Upper lobe of left lung (tissue), 6 donors: ENCODE results near the gene TSPYL4. TPM values are rescaled to one million over a fixed set of nuclear protein-coding genes. Genes with fewer than 3 reads are reported as not detected.

Source experiments
- ATAC-seq, 2 donors: fragments of 200-7000 bp; cut with Tn5 transposase; one replicate each; pipeline ENCODE4 v1.9.1; 2022; ENCODE audit warnings: mild to moderate bottlenecking in 2 of 2, moderate library complexity in 2 of 2; ENCODE audit not compliant: low FRiP score in 2 of 2
- DNase-seq, 2 donors: peaks; one replicate each; pipeline ENCODE4 v3.0.0-alpha.2; 2019 to 2020
- H3K27ac ChIP-seq, 4 donors: fragments of 200-600 bp; sonication (generic); one replicate each; pipeline ENCODE4 v1.5.1; 2016 to 2019
- H3K27me3 ChIP-seq, 4 donors: fragments of 200-600 bp; sonication (generic); one replicate each; pipeline ENCODE4 v1.5.1; 2017 to 2019
- H3K36me3 ChIP-seq, 4 donors: fragments of 200-600 bp; sonication (generic); one replicate each; pipeline ENCODE4 v1.5.1; 2016 to 2019
- H3K4me1 ChIP-seq, 4 donors: fragments of 200-600 bp; sonication (generic); one replicate each; pipeline ENCODE4 v1.5.1; 2018 to 2019
- H3K4me3 ChIP-seq, 4 donors: fragments of 200-600 bp; sonication (generic); one replicate each; pipeline ENCODE4 v1.5.1; 2017 to 2019; ENCODE audit warnings: mild to moderate bottlenecking in 2 of 4, moderate library complexity in 1 of 4
- H3K9me3 ChIP-seq, 4 donors: fragments of 200-600 bp; sonication (generic); one replicate each; pipeline ENCODE4 v1.5.1; 2018 to 2019
- EP300 ChIP-seq, 4 donors: sonication (generic); formaldehyde crosslinking; IDR thresholded peaks; one replicate each; pipeline ENCODE4 v1.5.1; 2017; ENCODE audit warnings: antibody characterized with exemption in 4 of 4, control low read depth in 2 of 4
- POLR2A ChIP-seq, 4 donors: fragments of 450-650 bp; IDR thresholded peaks; one replicate each; pipeline ENCODE4 v1.5.1; 2016 to 2017; ENCODE audit warnings: antibody characterized with exemption in 4 of 4, mild to moderate bottlenecking in 2 of 4
- POLR2AphosphoS5 ChIP-seq, 2 donors: sonication (generic); formaldehyde crosslinking; IDR thresholded peaks; one replicate each; pipeline ENCODE4 v1.5.1; 2017; ENCODE audit warnings: antibody characterized with exemption in 2 of 2
- WGBS, 2 donors: methylation state at CpG; one replicate each; pipeline ENCODE4 v1.1.5; 2017 to 2018; 5-methylcytosine and 5-hydroxymethylcytosine counted together
- total RNA-seq, 6 donors: library from RNA; depleted of rRNA in 4 of 6; stranded (reverse); fragments of >200 nt in 4 of 6; gene quantifications; one replicate each; pipeline versions ENCODE4 v1.1.0 to v1.2.1, GENCODE V29; 2016 to 2021
- TF ChIP-seq, protein P1 (sequence below), 6 experiments: fragments of 450-650 bp in 4 of 6; fragments of 200-600 bp in 2 of 6; sonication (generic) in 2 of 6; IDR thresholded peaks; one replicate each; pipeline ENCODE4 v1.5.1; 2016 to 2019; ENCODE audit warnings: antibody characterized with exemption in 6 of 6
- donor health status: DM: no; HTN: no; CAD: no; lungs with moderate emphysema.
- donor health status: DM: no; HTN: yes; CAD: no; lungs with severe emphysema.

TSPYL4 gene
- total RNA-seq, 6 donors from 2014 or later, result 4.4 to 13.0 (median 9.4) TPM

DNA sequence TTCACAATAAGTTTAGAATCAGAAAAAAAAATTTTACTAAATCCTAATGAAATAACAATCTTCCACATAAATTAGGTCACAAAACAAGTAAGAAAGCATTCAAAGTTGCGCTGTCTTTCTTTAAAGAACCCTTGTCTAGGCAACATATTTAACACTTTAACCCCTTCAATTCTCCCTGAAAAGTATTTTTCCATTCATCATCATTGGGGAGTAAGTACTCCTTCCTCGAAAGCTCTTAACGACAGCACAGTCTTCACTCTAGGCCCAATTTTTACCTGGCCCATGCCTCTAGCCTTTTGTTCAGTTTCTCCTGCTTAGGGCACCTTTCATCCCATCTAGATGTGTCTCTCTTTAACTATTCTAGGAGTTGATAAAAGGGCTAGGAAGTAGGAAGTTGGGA, 23.2 kb upstream of the TSPYL4 start:
- no peaks in the 10 kb centered on the region for H3K27me3 ChIP-seq
- DNase-seq (no peak), ATAC-seq (no peak)
- peak overlapping the region in 2 of 4 donors; percentile 62 to 99 for H3K27ac ChIP-seq
- peak overlapping the region; percentile 5 to 92 (median 80) for H3K4me3 ChIP-seq
- no peaks in the 10 kb centered on the region for H3K9me3 ChIP-seq
- H3K4me1 ChIP-seq, result peaks cover 48 to 54% (median 49%) of the 10 kb centered on the region in 4 donors
- WGBS, 2 donors, result 20 to 22% methylated on average over 3 of the region's 3 CpGs
- H3K36me3 ChIP-seq, result peaks cover 0 to 24% (median 5%) of the 10 kb centered on the region in 4 donors
- TF ChIP-seq POLR2AphosphoS5 (IDR thresholded peaks at IDR 0.05), result no peak

DNA sequence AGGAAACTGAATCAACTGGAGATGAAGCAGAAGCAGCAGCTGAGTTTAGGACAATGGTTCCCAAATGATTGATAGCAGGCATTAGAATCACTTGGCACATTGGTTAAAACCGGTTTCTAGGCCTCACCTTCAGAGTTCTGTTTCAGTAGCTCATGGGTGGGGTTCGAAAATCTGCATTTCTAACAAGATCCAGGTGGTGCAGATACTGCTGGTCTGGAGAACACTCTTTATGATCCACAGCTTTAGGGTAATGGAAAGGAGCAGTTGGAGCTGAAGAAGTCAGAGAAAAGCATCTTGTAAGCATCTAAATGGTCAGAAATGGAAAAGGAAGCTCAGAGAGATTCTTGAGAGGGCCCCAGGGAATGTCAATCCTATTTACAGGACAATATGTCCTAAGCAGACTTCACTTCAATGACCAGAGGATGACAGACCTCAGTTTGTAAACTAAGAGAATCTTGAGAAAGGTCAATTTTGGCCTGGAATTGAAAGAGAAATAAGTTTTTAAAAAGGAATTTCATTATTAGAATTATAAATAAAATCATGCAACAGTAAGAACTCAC, 17.4 kb upstream of the TSPYL4 start:
- 72 to 76% methylated on average over 2 of the region's 2 CpGs for WGBS, 2 donors
- ATAC-seq, result no peak

DNA sequence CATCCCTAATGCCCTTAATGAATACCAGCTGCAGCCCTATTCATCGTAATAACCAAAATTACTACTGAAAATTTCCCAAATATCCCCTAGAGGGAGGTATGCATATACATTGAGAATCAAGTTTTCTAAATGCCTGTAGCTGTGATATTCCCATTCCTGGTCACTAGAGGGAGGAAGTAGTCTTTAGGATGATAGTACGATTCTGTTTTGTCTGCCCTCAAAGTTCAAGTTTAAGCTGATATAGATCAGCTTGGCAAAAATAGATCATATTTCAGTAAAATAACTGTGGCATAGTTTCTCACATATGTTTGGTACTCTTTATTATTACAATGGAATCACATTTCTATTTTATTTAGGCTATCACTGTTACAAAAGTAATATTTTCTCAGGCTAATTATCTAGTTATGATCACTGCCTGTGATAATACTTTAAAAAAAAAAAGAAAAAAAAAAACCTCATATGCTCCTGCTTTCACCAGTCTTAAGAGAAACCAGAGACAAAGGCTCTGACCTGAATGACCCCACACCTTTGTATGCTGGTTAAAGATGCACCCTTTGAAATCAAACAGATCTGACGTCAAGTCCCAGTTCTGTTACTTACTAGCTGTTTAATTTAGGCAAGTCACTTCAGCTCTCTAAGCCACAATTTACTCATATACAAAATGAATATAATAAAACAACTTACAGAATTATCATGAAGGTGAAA, 14.9 kb upstream of the TSPYL4 start:
- Histone ChIP-seq H3K27me3 (no peaks in the 10 kb centered on the region), H3K4me1 (no peaks in the 10 kb centered on the region), H3K9me3 (no peaks in the 10 kb centered on the region), H3K36me3 (peaks cover 0 to 13% (median 3%) of the 10 kb centered on the region in 4 donors), H3K4me3 (no peak overlapping the region), H3K27ac (no peak overlapping the region)
- TF ChIP-seq, protein P1, sequence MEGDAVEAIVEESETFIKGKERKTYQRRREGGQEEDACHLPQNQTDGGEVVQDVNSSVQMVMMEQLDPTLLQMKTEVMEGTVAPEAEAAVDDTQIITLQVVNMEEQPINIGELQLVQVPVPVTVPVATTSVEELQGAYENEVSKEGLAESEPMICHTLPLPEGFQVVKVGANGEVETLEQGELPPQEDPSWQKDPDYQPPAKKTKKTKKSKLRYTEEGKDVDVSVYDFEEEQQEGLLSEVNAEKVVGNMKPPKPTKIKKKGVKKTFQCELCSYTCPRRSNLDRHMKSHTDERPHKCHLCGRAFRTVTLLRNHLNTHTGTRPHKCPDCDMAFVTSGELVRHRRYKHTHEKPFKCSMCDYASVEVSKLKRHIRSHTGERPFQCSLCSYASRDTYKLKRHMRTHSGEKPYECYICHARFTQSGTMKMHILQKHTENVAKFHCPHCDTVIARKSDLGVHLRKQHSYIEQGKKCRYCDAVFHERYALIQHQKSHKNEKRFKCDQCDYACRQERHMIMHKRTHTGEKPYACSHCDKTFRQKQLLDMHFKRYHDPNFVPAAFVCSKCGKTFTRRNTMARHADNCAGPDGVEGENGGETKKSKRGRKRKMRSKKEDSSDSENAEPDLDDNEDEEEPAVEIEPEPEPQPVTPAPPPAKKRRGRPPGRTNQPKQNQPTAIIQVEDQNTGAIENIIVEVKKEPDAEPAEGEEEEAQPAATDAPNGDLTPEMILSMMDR (IDR thresholded peaks at IDR 0.05), result peak; percentile 58 to 82 (median 75)
- no peak for TF ChIP-seq EP300 (IDR thresholded peaks at IDR 0.05)
- no peak for DNase-seq
- ATAC-seq, result peak; percentile 76 to 89
- WGBS, 2 donors, result 33% methylated on average over 3 of the region's 3 CpGs

More for the DNA sequence above, 17.4 kb upstream of the TSPYL4 start:
- H3K4me1 ChIP-seq, result peaks cover 12 to 21% (median 14%) of the 10 kb centered on the region in 4 donors
- no peak overlapping the region for H3K4me3 ChIP-seq
- H3K36me3 ChIP-seq, result peaks cover 0 to 24% (median 5%) of the 10 kb centered on the region in 4 donors
- H3K9me3 ChIP-seq, result no peaks in the 10 kb centered on the region
- no peaks in the 10 kb centered on the region for H3K27me3 ChIP-seq
- no peak overlapping the region for H3K27ac ChIP-seq
- DNase-seq, result no peak
- TF ChIP-seq POLR2A (IDR thresholded peaks at IDR 0.05), result no peak
- TF ChIP-seq POLR2AphosphoS5 (IDR thresholded peaks at IDR 0.05), result no peak
- TF ChIP-seq, protein P1 (IDR thresholded peaks at IDR 0.05), result no peak
- TF ChIP-seq EP300 (IDR thresholded peaks at IDR 0.05), result no peak

DNA sequence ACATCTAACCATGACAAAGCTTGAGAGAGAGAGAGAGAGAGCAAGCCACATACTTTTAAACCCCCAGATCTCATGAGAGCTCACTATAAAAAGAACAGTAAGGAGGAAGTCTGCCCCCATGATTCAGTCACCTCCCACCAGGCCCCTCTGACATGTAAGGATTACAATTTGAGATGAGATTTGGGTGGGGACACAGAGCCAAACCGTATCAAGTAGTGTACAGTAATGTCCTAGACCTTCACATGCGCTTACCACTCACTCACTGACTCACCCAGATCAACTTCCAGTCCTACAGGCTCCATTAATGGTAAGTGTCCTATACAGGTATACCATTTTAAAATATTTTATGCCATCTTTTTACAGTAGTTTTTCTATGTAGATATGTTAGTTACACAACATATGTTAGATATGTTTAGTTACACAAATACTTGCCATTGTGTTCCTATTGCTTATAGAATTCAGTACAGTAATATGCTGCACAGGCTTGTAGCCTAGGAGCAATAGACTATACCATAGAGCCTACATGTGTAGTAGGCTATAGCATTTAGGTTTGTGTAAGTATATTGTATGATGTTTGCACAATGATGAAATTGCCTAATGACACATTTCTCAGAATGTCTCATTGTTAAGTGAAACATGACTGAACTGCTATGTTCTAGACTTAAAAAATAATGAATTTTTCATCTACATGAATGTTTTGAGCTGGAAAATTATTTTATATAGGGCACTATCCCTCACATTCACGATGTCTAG, 14.1 kb upstream of the TSPYL4 start:
- Histone ChIP-seq H3K4me3 (no peak overlapping the region), H3K36me3 (peaks cover 0 to 6% (median under 1%) of the 10 kb centered on the region in 4 donors), H3K27me3 (no peaks in the 10 kb centered on the region), H3K27ac (no peak overlapping the region), H3K9me3 (no peaks in the 10 kb centered on the region), H3K4me1 (no peaks in the 10 kb centered on the region)
- DNase-seq (no peak), ATAC-seq (no peak)
- TF ChIP-seq, protein P1 (IDR thresholded peaks at IDR 0.05), result no peak
- no peak for TF ChIP-seq POLR2A (IDR thresholded peaks at IDR 0.05)
- TF ChIP-seq EP300 (IDR thresholded peaks at IDR 0.05), result no peak
- no peak for TF ChIP-seq POLR2AphosphoS5 (IDR thresholded peaks at IDR 0.05)
- WGBS, 2 donors, result 51 to 54% methylated on average over 3 of the region's 3 CpGs

DNA sequence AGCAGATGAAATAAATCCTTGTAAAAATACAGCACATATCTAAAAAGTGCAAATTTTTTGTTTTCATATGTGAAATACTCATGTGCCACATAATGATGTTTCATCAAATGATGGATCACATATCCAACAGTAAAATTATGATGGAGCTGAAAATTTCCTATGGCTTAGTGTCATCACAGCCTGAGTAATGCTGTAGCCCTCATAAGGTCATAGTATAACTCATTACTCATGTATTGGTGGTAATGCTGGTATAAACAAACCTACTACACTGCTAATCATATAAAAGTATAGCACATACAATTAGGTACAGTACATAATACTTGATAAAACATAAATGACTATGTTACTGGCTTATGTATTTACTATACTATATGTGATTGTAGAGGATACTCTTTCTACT, 12.9 kb upstream of the TSPYL4 start:
- H3K27ac ChIP-seq, result no peak overlapping the region
- ATAC-seq, result no peak

More for the DNA sequence above, 12.9 kb upstream of the TSPYL4 start:
- TF ChIP-seq, protein P1 (IDR thresholded peaks at IDR 0.05), result no peak
- TF ChIP-seq EP300 (IDR thresholded peaks at IDR 0.05) (no peak), POLR2A (IDR thresholded peaks at IDR 0.05) (no peak), POLR2AphosphoS5 (IDR thresholded peaks at IDR 0.05) (no peak)
- no peaks in the 10 kb centered on the region for H3K4me1 ChIP-seq
- no peaks in the 10 kb centered on the region for H3K36me3 ChIP-seq
- H3K9me3 ChIP-seq, result no peaks in the 10 kb centered on the region
- no peaks in the 10 kb centered on the region for H3K27me3 ChIP-seq
- H3K4me3 ChIP-seq, result no peak overlapping the region
- no peak for DNase-seq
